ENCODE measurements around the gene NFYC.

The NFYC gene

DNA sequence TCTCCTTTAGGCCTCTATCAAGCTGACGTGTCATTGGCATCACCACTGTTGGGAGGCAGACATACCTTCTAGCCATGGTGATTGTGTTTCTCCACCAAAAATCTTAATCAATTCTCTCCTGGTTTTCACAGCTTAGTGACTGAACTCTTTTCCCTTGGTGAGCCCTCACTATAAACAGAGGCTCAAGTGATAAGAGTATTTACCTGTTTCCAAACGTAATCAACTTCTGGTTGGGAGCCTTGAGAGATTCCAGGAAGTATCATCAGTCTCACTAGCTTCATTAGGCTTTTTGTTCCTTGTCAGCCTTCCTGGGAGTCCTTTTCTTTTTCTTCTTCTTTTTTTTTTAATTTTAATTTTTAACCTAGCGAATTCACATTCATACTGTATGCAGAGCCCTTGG, 58.3 kb downstream of the NFYC start:
- TF ChIP-seq CTCF (IDR thresholded peaks at IDR 0.05; ENCODE audit: low read depth, low read length, missing control alignments), result no peak
- no peak for DNase-seq (ENCODE audit: extremely low read depth, low read depth)
- H3K4me3 ChIP-seq (replicated peaks; ENCODE audit: low read depth, low read length), result no peak overlapping the region

DNA sequence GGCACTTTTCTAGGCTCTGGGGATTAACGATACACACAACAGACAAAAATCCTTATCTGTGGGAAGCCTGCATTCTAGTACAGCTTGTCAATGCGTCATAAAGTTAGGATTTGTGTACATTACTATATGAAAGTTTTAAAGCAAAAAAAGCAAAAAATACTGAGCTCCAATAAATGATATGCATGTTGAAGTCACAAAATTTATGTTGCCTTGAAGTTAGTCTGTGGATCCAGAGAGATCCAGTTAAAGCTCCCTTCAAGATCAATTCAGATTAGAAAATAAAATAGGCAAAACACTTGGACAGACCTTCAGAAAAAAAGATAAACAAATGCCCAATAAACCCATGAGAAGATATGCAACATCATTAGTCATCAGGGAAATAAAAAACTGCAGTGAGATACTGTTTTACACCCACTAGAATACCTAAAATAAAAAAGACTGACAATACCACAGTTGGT, 59.0 kb downstream of the NFYC start:
- TF ChIP-seq CTCF (IDR thresholded peaks at IDR 0.05; ENCODE audit: low read depth, low read length, missing control alignments), result no peak
- no peak overlapping the region for H3K4me3 ChIP-seq (replicated peaks; ENCODE audit: low read depth, low read length)
- DNase-seq (ENCODE audit: extremely low read depth, low read depth), result no peak

- no peak for TF ChIP-seq CTCF (IDR thresholded peaks at IDR 0.05; ENCODE audit: low read depth, low read length, missing control alignments)
- no peak overlapping the region for H3K4me3 ChIP-seq (replicated peaks; ENCODE audit: low read depth, low read length)
- no peak for DNase-seq (ENCODE audit: extremely low read depth, low read depth)
Measured at GRCh38 chr1:40751802-40752201, 60.3 kb downstream of the NFYC start.

DNA sequence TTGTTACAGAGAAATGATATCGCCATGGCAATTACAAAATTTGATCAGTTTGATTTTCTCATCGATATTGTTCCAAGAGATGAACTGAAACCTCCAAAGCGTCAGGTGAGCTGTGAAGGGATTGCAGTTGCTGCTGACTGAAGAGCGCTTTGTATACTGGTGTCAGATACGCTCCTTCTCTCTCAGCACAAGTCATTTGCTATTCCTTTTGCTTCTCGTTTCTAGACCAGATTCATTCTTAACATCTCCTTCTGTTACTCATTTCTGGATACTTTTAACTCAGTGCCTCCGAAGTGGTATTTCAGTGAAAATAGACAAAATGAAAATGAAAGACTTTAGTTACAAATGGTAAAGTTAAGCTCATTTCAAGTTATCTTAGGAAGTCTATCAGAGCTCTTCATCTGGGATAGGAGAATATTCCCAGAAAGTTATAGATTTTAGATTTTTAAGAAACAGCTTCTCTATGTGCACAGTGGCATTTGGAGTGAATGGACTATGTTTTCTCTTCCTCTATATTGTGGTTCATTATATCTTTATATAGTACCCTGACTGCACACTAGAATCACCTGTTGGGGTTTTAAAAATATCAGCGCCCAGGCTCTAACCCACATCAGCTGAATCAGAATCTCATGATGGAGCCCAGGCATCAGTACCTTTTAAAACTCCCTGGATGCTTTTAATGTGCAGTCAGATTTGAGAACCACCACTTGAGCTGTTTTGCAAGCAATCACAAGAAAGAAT, 61.8 kb downstream of the NFYC start:
- no peak overlapping the region for H3K4me3 ChIP-seq (replicated peaks; ENCODE audit: low read depth, low read length)
- no peak for DNase-seq (ENCODE audit: extremely low read depth, low read depth)
- no peak for TF ChIP-seq CTCF (IDR thresholded peaks at IDR 0.05; ENCODE audit: low read depth, low read length, missing control alignments)

- no peak for TF ChIP-seq CTCF (IDR thresholded peaks at IDR 0.05; ENCODE audit: low read depth, low read length, missing control alignments)
- no peak for DNase-seq (ENCODE audit: extremely low read depth, low read depth)
- no peak overlapping the region for H3K4me3 ChIP-seq (replicated peaks; ENCODE audit: low read depth, low read length)
Measured at GRCh38 chr1:40754201-40754600, 62.7 kb downstream of the NFYC start.

GRCh38 chr1:40755067-40755466, 63.6 kb downstream of the NFYC start:
- no peak for TF ChIP-seq CTCF (IDR thresholded peaks at IDR 0.05; ENCODE audit: low read depth, low read length, missing control alignments)
- H3K4me3 ChIP-seq (replicated peaks; ENCODE audit: low read depth, low read length), result no peak overlapping the region
- DNase-seq (ENCODE audit: extremely low read depth, low read depth), result no peak

DNA sequence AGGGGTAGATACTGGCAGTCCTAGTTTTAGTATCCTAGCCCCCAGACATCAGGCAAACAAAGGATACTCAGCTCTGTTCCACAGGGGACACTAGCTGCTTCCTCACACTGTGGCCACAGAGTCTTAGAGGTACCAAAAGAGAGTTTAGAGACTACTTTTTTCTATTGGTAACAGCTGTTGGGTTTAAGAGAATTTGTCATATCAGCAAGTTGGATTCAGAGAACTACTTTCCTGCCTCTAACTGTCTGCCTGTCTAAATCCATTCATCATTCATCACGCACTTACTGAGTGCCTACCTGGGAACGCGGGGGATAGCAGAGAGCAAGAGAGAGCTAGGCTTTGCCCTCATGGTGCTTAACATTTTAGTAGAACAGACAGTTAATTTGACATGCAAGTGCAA, 65.0 kb downstream of the NFYC start:
- H3K4me3 ChIP-seq (replicated peaks; ENCODE audit: low read depth, low read length), result no peak overlapping the region
- TF ChIP-seq CTCF (IDR thresholded peaks at IDR 0.05; ENCODE audit: low read depth, low read length, missing control alignments), result no peak
- DNase-seq (ENCODE audit: extremely low read depth, low read depth), result no peak
